Measurements from ENCODE around the gene ZNF444.
"Not testable (repeated sequence)": the region's sequence is repeated elsewhere in the genome, so short reads cannot be mapped to it uniquely, and the experiment has no call there.

ZNF444 gene

GRCh38 chr19:56175861-56176307 lies 34.8 kb downstream of the ZNF444 start, which contains the start of gene GALP:
GALP (plus strand) TSS chr19:56176008; CDS start chr19:56177109, 1,101 bp downstream.
- DNase-seq; H3K36me3 ChIP-seq (ENCODE audit: control insufficient read depth, insufficient read depth, low read length); H3K9me3 ChIP-seq (ENCODE audit: control insufficient read depth, low read length); H3K4me3 ChIP-seq (ENCODE audit: insufficient read depth, low read depth, low read length, poor library complexity, severe bottlenecking); H3K27ac ChIP-seq (ENCODE audit: insufficient read depth, low read length, poor library complexity, severe bottlenecking); H3K27me3 ChIP-seq (replicated peaks; ENCODE audit: control insufficient read depth, insufficient read depth, low read length, poor library complexity, severe bottlenecking); H3K4me1 ChIP-seq (ENCODE audit: control insufficient read depth, insufficient read depth, low read length, poor library complexity, severe bottlenecking): not testable (repeated sequence)

- not testable (repeated sequence) for H3K36me3 ChIP-seq (ENCODE audit: control insufficient read depth, insufficient read depth, low read length); DNase-seq; H3K27me3 ChIP-seq (replicated peaks; ENCODE audit: control insufficient read depth, insufficient read depth, low read length, poor library complexity, severe bottlenecking); H3K4me1 ChIP-seq (ENCODE audit: control insufficient read depth, insufficient read depth, low read length, poor library complexity, severe bottlenecking); H3K27ac ChIP-seq (ENCODE audit: insufficient read depth, low read length, poor library complexity, severe bottlenecking); H3K4me3 ChIP-seq (ENCODE audit: insufficient read depth, low read depth, low read length, poor library complexity, severe bottlenecking); H3K9me3 ChIP-seq (ENCODE audit: control insufficient read depth, low read length)
These were observed 35.2 kb downstream of the ZNF444 start for GRCh38 chr19:56176310-56176709.

GRCh38 chr19:56176881-56177280 lies 35.8 kb downstream of the ZNF444 start:
- DNase-seq = no peak

GRCh38 chr19:56177564-56178243 lies 36.6 kb downstream of the ZNF444 start:
- no peaks in the 10 kb centered on the region for H3K9me3 ChIP-seq (ENCODE audit: control insufficient read depth, low read length)
- H3K4me3 ChIP-seq (ENCODE audit: insufficient read depth, low read depth, low read length, poor library complexity, severe bottlenecking) = no peak overlapping the region
- no peak for DNase-seq
- H3K4me1 ChIP-seq (ENCODE audit: control insufficient read depth, insufficient read depth, low read length, poor library complexity, severe bottlenecking) = no peaks in the 10 kb centered on the region
- no peaks in the 10 kb centered on the region for H3K36me3 ChIP-seq (ENCODE audit: control insufficient read depth, insufficient read depth, low read length)
- no peaks in the 10 kb centered on the region for H3K27me3 ChIP-seq (replicated peaks; ENCODE audit: control insufficient read depth, insufficient read depth, low read length, poor library complexity, severe bottlenecking)
- no peak overlapping the region for H3K27ac ChIP-seq (ENCODE audit: insufficient read depth, low read length, poor library complexity, severe bottlenecking)

More at GRCh38 chr19:56176881-56177280, 35.8 kb downstream of the ZNF444 start:
- no peak overlapping the region for H3K4me3 ChIP-seq (ENCODE audit: insufficient read depth, low read depth, low read length, poor library complexity, severe bottlenecking)
- no peaks in the 10 kb centered on the region for H3K36me3 ChIP-seq (ENCODE audit: control insufficient read depth, insufficient read depth, low read length)
- no peaks in the 10 kb centered on the region for H3K9me3 ChIP-seq (ENCODE audit: control insufficient read depth, low read length)
- no peaks in the 10 kb centered on the region for H3K27me3 ChIP-seq (replicated peaks; ENCODE audit: control insufficient read depth, insufficient read depth, low read length, poor library complexity, severe bottlenecking)
- no peaks in the 10 kb centered on the region for H3K4me1 ChIP-seq (ENCODE audit: control insufficient read depth, insufficient read depth, low read length, poor library complexity, severe bottlenecking)
- no peak overlapping the region for H3K27ac ChIP-seq (ENCODE audit: insufficient read depth, low read length, poor library complexity, severe bottlenecking)

- no peaks in the 10 kb centered on the region for H3K9me3 ChIP-seq (ENCODE audit: control insufficient read depth, low read length)
- H3K4me3 ChIP-seq (ENCODE audit: insufficient read depth, low read depth, low read length, poor library complexity, severe bottlenecking) = no peak overlapping the region
- H3K27me3 ChIP-seq (replicated peaks; ENCODE audit: control insufficient read depth, insufficient read depth, low read length, poor library complexity, severe bottlenecking) = no peaks in the 10 kb centered on the region
- no peak for DNase-seq
- H3K27ac ChIP-seq (ENCODE audit: insufficient read depth, low read length, poor library complexity, severe bottlenecking) = no peak overlapping the region
- no peaks in the 10 kb centered on the region for H3K36me3 ChIP-seq (ENCODE audit: control insufficient read depth, insufficient read depth, low read length)
- no peaks in the 10 kb centered on the region for H3K4me1 ChIP-seq (ENCODE audit: control insufficient read depth, insufficient read depth, low read length, poor library complexity, severe bottlenecking)
These were observed 48.7 kb downstream of the ZNF444 start for GRCh38 chr19:56189785-56190184.

- H3K36me3 ChIP-seq (ENCODE audit: control insufficient read depth, insufficient read depth, low read length) = no peaks in the 10 kb centered on the region
- no peaks in the 10 kb centered on the region for H3K9me3 ChIP-seq (ENCODE audit: control insufficient read depth, low read length)
- DNase-seq = no peak
- no peak overlapping the region for H3K27ac ChIP-seq (ENCODE audit: insufficient read depth, low read length, poor library complexity, severe bottlenecking)
- H3K27me3 ChIP-seq (replicated peaks; ENCODE audit: control insufficient read depth, insufficient read depth, low read length, poor library complexity, severe bottlenecking) = no peaks in the 10 kb centered on the region
- H3K4me1 ChIP-seq (ENCODE audit: control insufficient read depth, insufficient read depth, low read length, poor library complexity, severe bottlenecking) = no peaks in the 10 kb centered on the region
- H3K4me3 ChIP-seq (ENCODE audit: insufficient read depth, low read depth, low read length, poor library complexity, severe bottlenecking) = no peak overlapping the region
These were observed 50.0 kb downstream of the ZNF444 start for GRCh38 chr19:56191115-56191514.

GRCh38 chr19:56191711-56192110 lies 50.6 kb downstream of the ZNF444 start:
- Histone ChIP-seq H3K4me1 (ENCODE audit: control insufficient read depth, insufficient read depth, low read length, poor library complexity, severe bottlenecking) (no peaks in the 10 kb centered on the region), H3K9me3 (ENCODE audit: control insufficient read depth, low read length) (no peaks in the 10 kb centered on the region), H3K27ac (ENCODE audit: insufficient read depth, low read length, poor library complexity, severe bottlenecking) (no peak overlapping the region), H3K27me3 (replicated peaks; ENCODE audit: control insufficient read depth, insufficient read depth, low read length, poor library complexity, severe bottlenecking) (no peaks in the 10 kb centered on the region), H3K4me3 (ENCODE audit: insufficient read depth, low read depth, low read length, poor library complexity, severe bottlenecking) (no peak overlapping the region), H3K36me3 (ENCODE audit: control insufficient read depth, insufficient read depth, low read length) (no peaks in the 10 kb centered on the region)
- no peak for DNase-seq

- no peaks in the 10 kb centered on the region for H3K4me1 ChIP-seq (ENCODE audit: control insufficient read depth, insufficient read depth, low read length, poor library complexity, severe bottlenecking)
- DNase-seq = no peak
- H3K9me3 ChIP-seq (ENCODE audit: control insufficient read depth, low read length) = no peaks in the 10 kb centered on the region
- H3K27ac ChIP-seq (ENCODE audit: insufficient read depth, low read length, poor library complexity, severe bottlenecking) = no peak overlapping the region
- H3K36me3 ChIP-seq (ENCODE audit: control insufficient read depth, insufficient read depth, low read length) = no peaks in the 10 kb centered on the region
- no peaks in the 10 kb centered on the region for H3K27me3 ChIP-seq (replicated peaks; ENCODE audit: control insufficient read depth, insufficient read depth, low read length, poor library complexity, severe bottlenecking)
- no peak overlapping the region for H3K4me3 ChIP-seq (ENCODE audit: insufficient read depth, low read depth, low read length, poor library complexity, severe bottlenecking)
These were observed 53.0 kb downstream of the ZNF444 start for GRCh38 chr19:56193981-56194640.

GRCh38 chr19:56197646-56198045 lies 56.6 kb downstream of the ZNF444 start, which contains the start of gene ZSCAN5B:
ZSCAN5B (minus strand) TSS chr19:56197783; CDS start chr19:56193052, 4,731 bp downstream.
- not testable (repeated sequence) for DNase-seq; H3K9me3 ChIP-seq (ENCODE audit: control insufficient read depth, low read length); H3K4me1 ChIP-seq (ENCODE audit: control insufficient read depth, insufficient read depth, low read length, poor library complexity, severe bottlenecking); H3K36me3 ChIP-seq (ENCODE audit: control insufficient read depth, insufficient read depth, low read length); H3K4me3 ChIP-seq (ENCODE audit: insufficient read depth, low read depth, low read length, poor library complexity, severe bottlenecking); H3K27ac ChIP-seq (ENCODE audit: insufficient read depth, low read length, poor library complexity, severe bottlenecking); H3K27me3 ChIP-seq (replicated peaks; ENCODE audit: control insufficient read depth, insufficient read depth, low read length, poor library complexity, severe bottlenecking)

GRCh38 chr19:56199687-56200086 lies 58.6 kb downstream of the ZNF444 start:
- H3K9me3 ChIP-seq (ENCODE audit: control insufficient read depth, low read length) = no peaks in the 10 kb centered on the region
- DNase-seq = no peak
- H3K4me3 ChIP-seq (ENCODE audit: insufficient read depth, low read depth, low read length, poor library complexity, severe bottlenecking) = no peak overlapping the region
- H3K27me3 ChIP-seq (replicated peaks; ENCODE audit: control insufficient read depth, insufficient read depth, low read length, poor library complexity, severe bottlenecking) = no peaks in the 10 kb centered on the region
- no peaks in the 10 kb centered on the region for H3K36me3 ChIP-seq (ENCODE audit: control insufficient read depth, insufficient read depth, low read length)
- H3K27ac ChIP-seq (ENCODE audit: insufficient read depth, low read length, poor library complexity, severe bottlenecking) = no peak overlapping the region
- no peaks in the 10 kb centered on the region for H3K4me1 ChIP-seq (ENCODE audit: control insufficient read depth, insufficient read depth, low read length, poor library complexity, severe bottlenecking)

All from effector memory CD4-positive, alpha-beta T cell (primary cell).